ENCODE data around the gene DCPS.
"Not testable (repeated sequence)": the region's sequence is repeated elsewhere in the genome, so short reads cannot be mapped to it uniquely, and the experiment has no call there.

The DCPS gene

GRCh38 chr11:126375726-126376125 is 71.9 kb downstream of the DCPS start:
- Mint-ChIP-seq H3K4me3 (no peak overlapping the region), H3K36me3 (ENCODE audit: insufficient read depth) (no peaks in the 10 kb centered on the region), H3K27ac (ENCODE audit: low read depth) (no peak overlapping the region), H3K27me3 (no peaks in the 10 kb centered on the region), H3K9me3 (no peaks in the 10 kb centered on the region), H3K4me1 (no peaks in the 10 kb centered on the region)
- ATAC-seq (replicated peaks; ENCODE audit: extremely low read depth, poor library complexity, severe bottlenecking), result no peak
- DNase-seq (ENCODE audit: low spot score in 2 of 2), result no peak

- Mint-ChIP-seq H3K27ac (ENCODE audit: low read depth) (no peak overlapping the region), H3K36me3 (ENCODE audit: insufficient read depth) (peaks cover 2% of the 10 kb centered on the region), H3K9me3 (no peaks in the 10 kb centered on the region), H3K4me1 (no peaks in the 10 kb centered on the region), H3K4me3 (no peak overlapping the region), H3K27me3 (no peaks in the 10 kb centered on the region)
- ATAC-seq (replicated peaks; ENCODE audit: extremely low read depth, poor library complexity, severe bottlenecking), result no peak
- DNase-seq (ENCODE audit: low spot score in 2 of 2), result no peak
Observed at GRCh38 chr11:126378763-126379162, 74.9 kb downstream of the DCPS start.

GRCh38 chr11:126380909-126381308 is 77.0 kb downstream of the DCPS start:
- ATAC-seq (replicated peaks; ENCODE audit: extremely low read depth, poor library complexity, severe bottlenecking), result no peak
- peaks cover 2% of the 10 kb centered on the region for H3K4me1 Mint-ChIP-seq
- no peaks in the 10 kb centered on the region for H3K27me3 Mint-ChIP-seq
- no peak for DNase-seq (ENCODE audit: low spot score in 2 of 2)
- H3K36me3 Mint-ChIP-seq (ENCODE audit: insufficient read depth), result peaks cover 2% of the 10 kb centered on the region
- no peak overlapping the region for H3K4me3 Mint-ChIP-seq
- H3K9me3 Mint-ChIP-seq, result no peaks in the 10 kb centered on the region
- no peak overlapping the region for H3K27ac Mint-ChIP-seq (ENCODE audit: low read depth)

DNA sequence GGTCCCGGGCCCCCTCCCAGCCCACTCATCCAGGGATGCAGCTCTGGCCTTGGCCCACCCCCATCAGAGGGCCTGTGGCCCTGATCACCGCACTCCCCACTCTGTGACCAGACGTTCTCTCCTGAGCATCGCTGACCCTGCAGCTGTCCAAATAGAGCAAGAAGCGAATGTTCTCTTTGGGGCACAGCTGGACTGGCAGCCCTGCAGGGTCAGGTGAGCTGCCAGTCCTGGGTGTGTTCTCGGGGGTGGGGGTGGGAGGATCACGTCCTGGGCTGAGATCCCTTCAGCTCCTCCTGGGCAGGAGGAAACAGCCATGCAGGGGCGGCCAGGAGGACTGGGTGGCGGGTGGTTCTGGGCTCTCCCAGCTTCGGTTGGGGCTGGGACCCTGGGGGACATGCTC is 78.1 kb downstream of the DCPS start:
- not testable (repeated sequence) for H3K36me3 Mint-ChIP-seq (ENCODE audit: insufficient read depth); H3K4me3 Mint-ChIP-seq; H3K27ac Mint-ChIP-seq (ENCODE audit: low read depth); ATAC-seq (replicated peaks; ENCODE audit: extremely low read depth, poor library complexity, severe bottlenecking); H3K27me3 Mint-ChIP-seq; DNase-seq (ENCODE audit: low spot score in 2 of 2); H3K4me1 Mint-ChIP-seq; H3K9me3 Mint-ChIP-seq

DNA sequence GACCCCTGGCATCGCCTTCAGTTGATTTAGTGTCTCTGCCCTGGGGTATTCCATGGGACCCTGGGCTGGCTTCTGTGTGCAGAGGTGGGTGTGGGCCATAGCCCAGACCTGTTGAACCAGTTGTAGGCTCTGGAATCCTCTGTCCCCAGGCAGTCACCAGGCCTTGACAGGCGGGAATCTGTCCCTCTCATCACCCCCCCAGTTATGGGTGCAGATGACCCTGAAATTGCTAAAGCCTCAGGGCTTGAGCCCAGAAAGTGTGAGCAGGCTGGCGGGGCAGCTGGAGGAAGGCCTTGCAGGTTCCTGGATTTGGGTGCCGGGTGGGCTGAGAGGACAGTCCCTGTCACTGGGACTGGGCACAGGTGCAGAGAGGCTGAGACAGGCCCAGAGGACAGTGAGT is 78.8 kb downstream of the DCPS start:
- H3K4me1 Mint-ChIP-seq; ATAC-seq (replicated peaks; ENCODE audit: extremely low read depth, poor library complexity, severe bottlenecking); H3K36me3 Mint-ChIP-seq (ENCODE audit: insufficient read depth); DNase-seq (ENCODE audit: low spot score in 2 of 2); H3K27me3 Mint-ChIP-seq; H3K9me3 Mint-ChIP-seq; H3K27ac Mint-ChIP-seq (ENCODE audit: low read depth); H3K4me3 Mint-ChIP-seq: not testable (repeated sequence)

DNA sequence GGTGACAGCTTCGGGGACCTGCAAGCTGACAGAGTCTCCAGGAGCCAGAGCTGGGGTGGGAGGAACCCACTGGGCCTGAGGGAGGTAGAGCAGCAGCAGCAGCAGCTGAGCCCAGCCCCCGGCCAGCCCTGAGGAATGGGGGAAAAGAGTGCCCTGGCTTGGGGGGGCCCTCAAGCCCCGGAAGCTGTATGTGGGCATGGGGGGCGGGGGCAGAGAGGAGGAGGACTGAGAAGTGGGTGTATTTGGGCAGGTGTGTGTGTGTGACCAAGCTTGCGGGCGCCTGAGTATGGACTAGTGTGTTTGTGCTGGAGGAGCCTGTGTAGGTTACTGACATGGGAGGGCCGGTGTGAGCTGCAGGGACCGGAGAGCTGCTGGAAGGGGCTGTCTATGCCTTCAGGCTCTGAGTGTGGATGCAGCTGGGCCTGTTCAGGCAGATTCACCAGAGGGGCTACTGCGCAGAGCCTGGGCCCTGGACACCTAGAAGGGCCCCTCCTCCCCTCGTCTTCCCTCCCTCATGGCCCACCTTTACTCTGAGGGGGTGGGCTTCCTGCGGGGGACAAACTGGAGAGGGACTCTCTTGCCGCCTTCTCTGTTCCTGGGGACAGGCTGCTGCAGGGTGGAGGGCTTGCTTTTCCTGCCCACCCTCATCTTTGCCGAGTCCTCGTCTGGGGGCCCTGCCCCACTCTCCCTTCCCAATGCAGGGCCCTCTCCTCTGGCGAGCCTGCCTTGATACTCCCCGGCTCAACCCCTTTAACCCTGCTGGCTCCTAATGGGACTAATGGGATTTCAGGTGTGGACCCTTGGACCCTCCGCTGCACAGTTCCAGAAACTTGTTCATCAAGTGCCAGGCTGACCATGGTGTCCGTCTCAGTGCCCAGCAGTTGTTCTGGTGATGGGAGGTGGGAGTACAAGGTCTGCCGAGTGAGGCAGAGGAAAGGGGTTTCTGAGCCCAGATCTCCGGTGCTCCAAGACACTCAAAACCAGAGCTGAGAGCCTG is 79.8 kb downstream of the DCPS start:
- no peaks in the 10 kb centered on the region for H3K27me3 Mint-ChIP-seq
- no peak for DNase-seq (ENCODE audit: low spot score in 2 of 2)
- peaks cover 2% of the 10 kb centered on the region for H3K36me3 Mint-ChIP-seq (ENCODE audit: insufficient read depth)
- H3K4me1 Mint-ChIP-seq, result peaks cover 6% of the 10 kb centered on the region
- no peak for ATAC-seq (replicated peaks; ENCODE audit: extremely low read depth, poor library complexity, severe bottlenecking)
- no peaks in the 10 kb centered on the region for H3K9me3 Mint-ChIP-seq
- H3K4me3 Mint-ChIP-seq, result no peak overlapping the region
- no peak overlapping the region for H3K27ac Mint-ChIP-seq (ENCODE audit: low read depth)

- Mint-ChIP-seq H3K36me3 (ENCODE audit: insufficient read depth) (peaks cover 2% of the 10 kb centered on the region), H3K9me3 (no peaks in the 10 kb centered on the region), H3K27ac (ENCODE audit: low read depth) (no peak overlapping the region), H3K4me3 (no peak overlapping the region), H3K4me1 (peaks cover 6% of the 10 kb centered on the region), H3K27me3 (no peaks in the 10 kb centered on the region)
- no peak for ATAC-seq (replicated peaks; ENCODE audit: extremely low read depth, poor library complexity, severe bottlenecking)
- no peak for DNase-seq (ENCODE audit: low spot score in 2 of 2)
Observed at GRCh38 chr11:126384449-126385070, 80.7 kb downstream of the DCPS start.

DNA sequence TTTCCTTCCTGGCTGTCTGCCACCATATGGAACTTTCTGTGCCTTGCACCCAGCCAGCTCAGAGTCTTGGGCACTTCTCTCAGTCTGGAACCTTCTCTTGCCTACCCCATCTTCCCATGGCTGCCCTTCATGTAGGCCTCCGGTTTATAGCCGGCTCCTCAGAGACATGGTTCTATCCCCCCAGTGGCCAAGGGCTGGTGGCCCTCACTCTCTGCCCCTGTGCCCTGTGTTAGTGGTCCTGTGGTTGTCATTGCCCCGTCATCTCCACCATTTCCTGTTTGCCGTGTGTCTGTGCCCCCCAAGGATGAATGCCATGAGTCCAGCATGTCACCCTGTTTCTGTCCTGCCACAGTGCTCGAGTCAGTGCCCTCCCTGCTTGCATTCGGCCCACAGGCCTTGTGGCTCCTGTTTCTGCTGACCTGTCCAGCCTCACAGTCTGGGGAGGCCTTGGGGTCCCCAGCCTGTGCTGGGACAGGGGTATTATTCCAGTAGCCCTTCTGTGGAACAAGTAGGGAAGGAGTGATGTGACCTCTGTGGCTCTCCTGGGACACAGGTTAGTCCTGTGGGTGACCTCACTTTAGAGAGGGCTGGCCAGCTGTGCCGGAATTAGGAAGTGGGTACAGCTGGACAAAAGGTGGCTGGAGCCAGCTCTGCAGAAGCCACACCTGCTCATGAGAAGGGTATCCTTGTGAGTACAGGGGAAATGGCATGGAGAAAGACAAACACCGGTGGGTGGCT is 82.3 kb downstream of the DCPS start:
- DNase-seq (ENCODE audit: low spot score in 2 of 2) (no peak), ATAC-seq (replicated peaks; ENCODE audit: extremely low read depth, poor library complexity, severe bottlenecking) (no peak)
- H3K36me3 Mint-ChIP-seq (ENCODE audit: insufficient read depth), result peaks cover 2% of the 10 kb centered on the region
- H3K4me1 Mint-ChIP-seq, result peaks cover 7% of the 10 kb centered on the region
- H3K27ac Mint-ChIP-seq (ENCODE audit: low read depth), result peak overlapping the region; percentile 62
- no peak overlapping the region for H3K4me3 Mint-ChIP-seq
- H3K9me3 Mint-ChIP-seq, result no peaks in the 10 kb centered on the region
- no peaks in the 10 kb centered on the region for H3K27me3 Mint-ChIP-seq

GRCh38 chr11:126386729-126387071 is 82.8 kb downstream of the DCPS start:
- not testable (repeated sequence) for H3K27ac Mint-ChIP-seq (ENCODE audit: low read depth); DNase-seq (ENCODE audit: low spot score in 2 of 2); H3K36me3 Mint-ChIP-seq (ENCODE audit: insufficient read depth); ATAC-seq (replicated peaks; ENCODE audit: extremely low read depth, poor library complexity, severe bottlenecking); H3K27me3 Mint-ChIP-seq; H3K9me3 Mint-ChIP-seq; H3K4me3 Mint-ChIP-seq
- peaks cover 12% of the 10 kb centered on the region for H3K4me1 Mint-ChIP-seq

GRCh38 chr11:126387857-126388256 is 84.0 kb downstream of the DCPS start:
- no peak for ATAC-seq (replicated peaks; ENCODE audit: extremely low read depth, poor library complexity, severe bottlenecking)
- Mint-ChIP-seq H3K27me3 (no peaks in the 10 kb centered on the region), H3K27ac (ENCODE audit: low read depth) (no peak overlapping the region), H3K36me3 (ENCODE audit: insufficient read depth) (peaks cover 2% of the 10 kb centered on the region), H3K9me3 (no peaks in the 10 kb centered on the region), H3K4me1 (peaks cover 17% of the 10 kb centered on the region), H3K4me3 (no peak overlapping the region)
- no peak for DNase-seq (ENCODE audit: low spot score in 2 of 2)

DNA sequence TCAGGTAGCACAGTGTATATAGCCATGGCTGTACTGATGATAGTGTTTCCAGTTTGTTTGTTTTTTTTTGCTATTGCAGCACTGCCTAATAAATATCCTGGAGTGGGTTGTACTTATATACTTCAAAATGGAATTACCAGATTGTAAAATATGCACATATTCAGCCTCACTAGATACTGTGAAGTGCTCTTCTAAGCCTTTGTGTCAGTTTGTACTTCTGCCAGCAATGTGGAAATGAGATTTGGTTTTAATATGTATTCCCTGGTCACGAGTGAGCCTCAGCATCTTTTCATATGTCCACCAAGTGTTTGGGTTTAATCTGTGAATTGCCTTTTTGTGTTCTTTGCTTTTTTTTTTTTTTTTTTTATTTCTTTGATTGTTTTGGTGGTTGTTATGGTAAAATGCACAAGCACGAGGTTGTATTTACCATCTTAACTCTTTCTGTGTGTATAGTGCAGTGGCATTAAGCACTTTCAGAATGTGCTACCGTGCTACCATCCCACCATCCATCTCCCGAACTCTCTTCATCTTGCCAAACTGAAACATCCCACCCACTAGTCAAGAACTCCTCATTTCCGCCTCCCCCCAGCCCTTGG is 86.5 kb downstream of the DCPS start:
- no peaks in the 10 kb centered on the region for H3K36me3 Mint-ChIP-seq (ENCODE audit: insufficient read depth)

DNA sequence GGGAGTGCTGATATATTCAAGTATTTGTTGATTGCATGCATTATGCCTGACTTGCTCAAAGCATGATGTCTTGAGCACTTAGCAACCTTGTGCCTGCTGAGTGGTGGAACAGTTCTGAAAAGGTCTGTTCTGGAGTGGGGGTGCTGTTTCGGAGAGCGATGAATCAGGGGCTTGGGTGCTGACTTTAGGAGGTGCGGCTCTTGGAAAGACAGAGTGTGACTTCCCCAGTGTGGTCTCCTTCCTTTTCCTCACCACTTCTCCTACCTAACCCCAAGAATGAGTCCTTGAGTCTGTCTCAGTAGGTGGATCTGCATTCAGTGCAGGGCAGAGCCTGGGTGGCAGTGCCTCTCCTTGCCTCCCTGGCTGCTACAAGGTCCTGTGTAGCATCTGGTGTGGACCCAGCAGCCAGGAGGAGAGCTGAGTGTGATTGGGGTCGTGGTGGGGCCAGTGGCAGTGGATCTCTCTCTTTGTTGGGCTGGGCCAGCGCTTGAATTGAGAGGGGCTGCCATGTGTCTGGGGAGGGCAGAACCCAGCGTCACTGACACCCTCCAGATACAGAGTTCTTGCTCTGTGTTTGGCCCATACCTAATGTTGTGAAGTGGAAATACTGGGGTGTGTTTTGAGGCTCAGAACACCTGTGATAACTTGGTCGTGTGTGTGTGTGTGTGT is 87.6 kb downstream of the DCPS start:
- no peaks in the 10 kb centered on the region for H3K9me3 Mint-ChIP-seq
- DNase-seq (ENCODE audit: low spot score in 2 of 2) (no peak), ATAC-seq (replicated peaks; ENCODE audit: extremely low read depth, poor library complexity, severe bottlenecking) (no peak)
- H3K4me3 Mint-ChIP-seq, result no peak overlapping the region
- no peak overlapping the region for H3K27ac Mint-ChIP-seq (ENCODE audit: low read depth)
- H3K4me1 Mint-ChIP-seq, result peaks cover 11% of the 10 kb centered on the region
- no peaks in the 10 kb centered on the region for H3K36me3 Mint-ChIP-seq (ENCODE audit: insufficient read depth)
- H3K27me3 Mint-ChIP-seq, result no peaks in the 10 kb centered on the region

More for the DNA sequence above, 86.5 kb downstream of the DCPS start:
- H3K27ac Mint-ChIP-seq (ENCODE audit: low read depth), result no peak overlapping the region
- peaks cover 17% of the 10 kb centered on the region for H3K4me1 Mint-ChIP-seq
- ATAC-seq (replicated peaks; ENCODE audit: extremely low read depth, poor library complexity, severe bottlenecking) (no peak), DNase-seq (ENCODE audit: low spot score in 2 of 2) (no peak)
- no peaks in the 10 kb centered on the region for H3K9me3 Mint-ChIP-seq
- H3K4me3 Mint-ChIP-seq, result no peak overlapping the region
- no peaks in the 10 kb centered on the region for H3K27me3 Mint-ChIP-seq
